Neural cell (in vitro differentiated cells): Measurements from ENCODE around the gene RARRES1.

ENCODE experiments used
- EZH2 ChIP-seq: fragments of 200-600, 300-800 bp; shearing (Covaris generic), sonication (generic); IDR thresholded peaks from 2 replicates; pipeline ENCODE4 v1.6.1; 2014; ENCODE audit warnings: antibody characterized with exemption, low read length, borderline replicate concordance, mild to moderate bottlenecking; ENCODE audit not compliant: insufficient read depth, poor library complexity, severe bottlenecking
- TF ChIP-seq, protein P1 (sequence below): fragments of 450-650 bp; IDR thresholded peaks from 2 replicates; pipeline ENCODE4 v1.5.1; 2014; ENCODE audit warnings: antibody characterized with exemption, mild to moderate bottlenecking, moderate library complexity; ENCODE audit not compliant: poor library complexity, severe bottlenecking

DNA sequence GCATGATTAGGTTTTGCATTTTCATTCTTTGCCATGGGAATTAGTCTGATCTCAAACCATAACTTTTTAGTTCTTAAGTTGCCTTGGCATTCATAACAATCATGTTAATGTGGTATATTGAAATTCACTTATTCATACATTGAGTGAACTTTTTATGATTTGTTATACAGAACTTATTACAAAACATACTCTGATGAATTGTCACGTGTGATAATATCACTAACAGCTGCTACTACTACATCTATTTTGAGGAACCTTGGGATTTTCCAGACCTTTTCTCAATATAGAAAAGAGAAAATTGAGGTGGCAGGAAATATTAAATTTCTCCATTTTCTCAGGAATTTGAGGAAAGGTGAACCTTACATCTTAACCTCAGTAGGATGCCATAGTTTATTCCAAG is 69.0 kb downstream of the RARRES1 start:
- no peak for TF ChIP-seq EZH2
- TF ChIP-seq, protein P1, sequence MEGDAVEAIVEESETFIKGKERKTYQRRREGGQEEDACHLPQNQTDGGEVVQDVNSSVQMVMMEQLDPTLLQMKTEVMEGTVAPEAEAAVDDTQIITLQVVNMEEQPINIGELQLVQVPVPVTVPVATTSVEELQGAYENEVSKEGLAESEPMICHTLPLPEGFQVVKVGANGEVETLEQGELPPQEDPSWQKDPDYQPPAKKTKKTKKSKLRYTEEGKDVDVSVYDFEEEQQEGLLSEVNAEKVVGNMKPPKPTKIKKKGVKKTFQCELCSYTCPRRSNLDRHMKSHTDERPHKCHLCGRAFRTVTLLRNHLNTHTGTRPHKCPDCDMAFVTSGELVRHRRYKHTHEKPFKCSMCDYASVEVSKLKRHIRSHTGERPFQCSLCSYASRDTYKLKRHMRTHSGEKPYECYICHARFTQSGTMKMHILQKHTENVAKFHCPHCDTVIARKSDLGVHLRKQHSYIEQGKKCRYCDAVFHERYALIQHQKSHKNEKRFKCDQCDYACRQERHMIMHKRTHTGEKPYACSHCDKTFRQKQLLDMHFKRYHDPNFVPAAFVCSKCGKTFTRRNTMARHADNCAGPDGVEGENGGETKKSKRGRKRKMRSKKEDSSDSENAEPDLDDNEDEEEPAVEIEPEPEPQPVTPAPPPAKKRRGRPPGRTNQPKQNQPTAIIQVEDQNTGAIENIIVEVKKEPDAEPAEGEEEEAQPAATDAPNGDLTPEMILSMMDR, result no peak
